ENCODE data around the gene EML4.
"Not testable (repeated sequence)": the region's sequence is repeated elsewhere in the genome, so short reads cannot be mapped to it uniquely, and the experiment has no call there.

Gene EML4

DNA sequence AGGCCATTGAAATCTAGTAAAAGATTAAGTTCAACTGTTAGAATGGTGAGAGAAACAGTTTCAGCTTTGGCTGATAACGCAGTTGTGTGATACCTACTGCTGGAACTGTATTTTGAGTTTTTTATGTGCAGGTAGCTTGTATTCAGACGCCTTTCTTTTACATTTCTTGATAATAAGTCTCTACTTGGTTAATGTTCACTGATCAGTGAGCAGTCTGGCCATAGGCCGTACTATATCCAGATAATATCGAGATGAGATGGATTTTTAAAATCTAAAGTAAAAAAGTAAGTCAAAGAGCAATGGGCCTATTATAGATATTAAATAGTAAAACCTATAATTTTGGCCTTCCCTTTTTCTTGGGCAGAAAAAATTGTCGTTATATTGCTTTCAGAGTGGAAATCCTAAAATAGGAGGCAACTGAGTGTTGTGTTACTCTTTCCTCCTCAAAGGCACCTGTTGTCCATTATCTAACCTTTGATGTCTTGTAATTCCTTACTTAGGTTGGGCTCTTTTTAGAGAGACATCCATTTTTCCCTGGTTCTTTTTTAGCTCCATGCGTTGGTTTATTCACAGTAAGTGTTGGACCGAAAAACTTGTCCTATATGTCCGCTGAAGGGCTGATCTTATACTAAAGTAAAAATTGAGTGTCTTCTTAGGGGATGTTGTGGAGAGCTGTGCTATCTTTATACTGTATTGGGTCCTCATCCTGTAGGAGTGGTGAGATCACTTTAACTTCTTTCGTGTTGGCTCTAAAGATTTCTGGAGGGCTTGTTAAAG lies 1.7 kb downstream of the EML4 start:
- DNase-seq (ENCODE audit: extremely low read depth in 1 of 2, low read depth in 1 of 2): no peak

GRCh38 chr2:42171396-42171980 lies 2.3 kb downstream of the EML4 start:
- no peak for DNase-seq (ENCODE audit: extremely low read depth in 1 of 2, low read depth in 1 of 2)

GRCh38 chr2:42172020-42172419 lies 2.9 kb downstream of the EML4 start:
- no peak for DNase-seq (ENCODE audit: extremely low read depth in 1 of 2, low read depth in 1 of 2)

DNA sequence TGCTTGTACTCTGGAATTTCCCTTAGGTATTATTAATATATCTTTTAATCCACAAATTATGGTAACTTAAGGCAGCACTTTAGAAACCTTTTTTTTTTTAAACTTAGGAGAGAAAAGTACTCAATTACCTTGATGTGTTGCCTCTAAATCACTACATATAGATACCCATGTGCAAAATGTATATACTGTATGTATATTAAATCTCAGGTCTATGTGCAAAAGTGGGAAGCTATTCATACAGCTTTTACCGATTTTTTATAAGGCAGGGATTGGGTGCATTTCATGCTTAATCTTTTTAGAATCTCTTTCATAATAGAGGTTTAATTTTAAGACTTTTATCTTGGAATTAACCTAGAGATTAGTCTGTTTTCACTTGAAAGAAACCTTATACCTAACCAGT lies 3.4 kb downstream of the EML4 start:
- DNase-seq (ENCODE audit: extremely low read depth in 1 of 2, low read depth in 1 of 2): no peak

GRCh38 chr2:42173467-42173866 lies 4.3 kb downstream of the EML4 start:
- not testable (repeated sequence) for DNase-seq (ENCODE audit: extremely low read depth in 1 of 2, low read depth in 1 of 2)

DNA sequence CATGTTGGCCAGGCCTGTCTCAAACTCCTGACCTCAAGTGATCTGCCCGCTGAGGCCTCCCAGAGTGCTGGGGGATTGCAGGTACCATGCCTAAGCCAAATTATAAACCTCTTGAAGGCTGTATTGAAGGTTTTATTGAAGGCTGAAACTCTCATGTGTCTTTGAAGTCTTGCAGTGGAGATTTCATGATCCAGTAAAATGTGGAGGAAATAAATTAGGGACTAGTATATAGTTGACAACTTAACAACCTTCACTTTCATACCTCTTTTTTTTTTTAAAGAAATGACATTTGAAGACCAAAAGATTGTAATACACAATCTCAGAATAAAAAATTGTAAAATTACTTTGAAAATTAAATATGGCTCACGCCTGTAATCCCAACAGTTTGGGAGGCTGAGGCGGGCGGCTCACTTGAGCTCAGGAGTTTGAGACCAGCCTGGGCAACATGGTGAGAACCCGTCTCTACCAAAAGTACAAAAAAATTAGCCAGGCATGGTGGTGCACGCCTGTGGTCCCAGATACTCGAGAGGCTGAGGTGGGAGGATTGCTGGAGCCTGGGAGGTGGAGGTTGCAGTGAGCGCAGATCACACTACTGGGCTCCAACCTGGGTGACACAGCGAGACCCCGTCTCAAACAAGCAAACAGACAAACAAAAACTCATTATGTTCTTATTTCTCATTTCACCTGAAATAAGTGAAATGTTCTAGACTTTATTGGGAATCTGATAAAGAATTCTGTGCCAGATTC lies 8.0 kb downstream of the EML4 start:
- no peak for DNase-seq (ENCODE audit: extremely low read depth in 1 of 2, low read depth in 1 of 2)

- DNase-seq (ENCODE audit: extremely low read depth in 1 of 2, low read depth in 1 of 2): no peak
These were observed 9.2 kb downstream of the EML4 start for GRCh38 chr2:42178335-42178734.

DNA sequence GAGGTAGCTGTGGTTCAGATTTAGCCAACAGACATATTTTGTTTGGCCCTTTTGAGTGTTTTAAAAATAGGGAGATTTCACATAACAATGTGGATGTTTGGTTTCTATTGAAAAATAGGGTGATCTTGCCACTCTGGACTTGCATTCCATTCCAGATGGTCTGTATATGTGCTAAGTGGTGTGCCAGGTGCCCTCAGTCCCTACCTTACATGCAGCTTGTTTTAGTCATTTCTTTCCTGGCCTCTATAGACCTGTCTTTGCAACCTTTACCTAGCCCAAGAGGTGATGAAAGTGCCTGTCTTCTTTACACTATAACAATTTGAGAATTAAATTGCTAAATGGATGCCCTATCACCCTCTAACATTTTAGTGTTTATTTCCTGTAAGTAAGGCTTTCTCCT lies 11.1 kb downstream of the EML4 start:
- no peak for DNase-seq (ENCODE audit: extremely low read depth in 1 of 2, low read depth in 1 of 2)

GRCh38 chr2:42182654-42183308 lies 13.6 kb downstream of the EML4 start:
- DNase-seq (ENCODE audit: extremely low read depth in 1 of 2, low read depth in 1 of 2): no peak

- no peak for DNase-seq (ENCODE audit: extremely low read depth in 1 of 2, low read depth in 1 of 2)
These were observed 14.6 kb downstream of the EML4 start for GRCh38 chr2:42183775-42184174.

DNA sequence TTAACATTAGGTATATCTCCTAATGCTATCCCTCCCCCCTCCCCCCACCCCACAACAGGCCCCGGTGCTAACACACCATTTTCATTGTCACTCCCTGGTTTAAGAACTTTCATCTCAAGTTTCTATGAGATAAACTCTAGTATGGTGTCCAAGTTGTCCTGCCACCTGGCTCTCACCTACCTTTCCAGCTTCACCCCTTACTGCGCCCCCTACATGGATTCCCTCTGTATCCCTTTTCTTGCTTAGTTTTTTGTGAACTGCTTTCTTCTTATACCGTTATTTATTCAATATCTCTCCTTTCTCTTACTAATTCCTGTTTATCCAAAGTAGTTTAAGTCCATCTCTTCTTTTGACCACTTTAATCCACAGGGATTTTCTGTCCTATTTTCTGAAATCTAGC lies 15.2 kb downstream of the EML4 start:
- DNase-seq (ENCODE audit: extremely low read depth in 1 of 2, low read depth in 1 of 2): no peak

DNA sequence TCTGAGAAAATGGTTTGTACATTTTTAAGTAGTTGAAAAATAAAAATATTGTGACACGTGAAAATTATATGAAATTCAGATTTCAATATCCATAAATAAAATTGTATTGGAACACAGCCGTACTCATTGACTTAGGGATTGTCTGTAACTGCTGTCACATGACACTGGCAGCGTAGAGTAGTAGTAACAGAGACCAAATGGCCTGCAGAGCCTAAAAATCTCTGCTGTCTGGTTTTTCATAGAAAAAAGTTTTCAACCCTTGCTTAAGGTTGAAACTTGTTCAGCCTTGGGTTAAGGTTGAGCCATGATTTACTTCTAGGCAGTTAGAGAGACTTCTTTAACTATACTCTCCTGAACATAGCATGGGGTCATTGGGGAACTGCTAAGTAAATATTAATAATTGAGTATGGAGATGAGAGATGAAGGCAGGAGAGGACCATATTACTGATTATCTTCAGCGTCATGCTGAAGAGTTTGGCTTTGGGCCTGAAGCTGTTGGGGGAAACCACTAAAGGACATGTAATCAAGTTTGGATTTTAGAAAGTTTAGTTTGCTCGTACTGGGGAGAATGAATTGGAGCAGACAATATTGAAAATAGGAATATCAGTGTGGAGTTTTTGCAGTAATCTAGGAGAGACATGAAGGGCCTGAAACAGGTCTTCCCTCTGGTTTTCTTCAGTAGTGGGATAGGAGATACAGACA lies 16.2 kb downstream of the EML4 start:
- no peak for DNase-seq (ENCODE audit: extremely low read depth in 1 of 2, low read depth in 1 of 2)

DNA sequence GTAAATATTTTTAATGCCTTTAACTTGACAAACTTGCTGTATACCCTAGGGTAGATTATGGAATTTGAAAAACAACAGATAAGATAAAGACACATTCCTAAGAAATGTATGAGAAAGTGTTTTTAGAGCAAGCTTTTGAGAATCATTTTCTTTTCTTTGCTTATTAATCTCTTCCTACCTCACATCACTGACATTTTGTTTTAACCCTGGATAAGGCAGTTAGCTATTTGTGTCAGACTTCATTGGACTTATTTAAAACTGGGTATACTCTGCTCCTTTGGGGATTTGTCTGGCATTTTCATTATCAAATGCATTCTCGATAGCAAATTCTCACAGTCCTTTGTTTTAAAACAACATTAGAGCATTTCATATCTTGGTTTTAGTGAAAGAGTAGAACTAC lies 17.2 kb downstream of the EML4 start:
- DNase-seq (ENCODE audit: extremely low read depth in 1 of 2, low read depth in 1 of 2): no peak

DNA sequence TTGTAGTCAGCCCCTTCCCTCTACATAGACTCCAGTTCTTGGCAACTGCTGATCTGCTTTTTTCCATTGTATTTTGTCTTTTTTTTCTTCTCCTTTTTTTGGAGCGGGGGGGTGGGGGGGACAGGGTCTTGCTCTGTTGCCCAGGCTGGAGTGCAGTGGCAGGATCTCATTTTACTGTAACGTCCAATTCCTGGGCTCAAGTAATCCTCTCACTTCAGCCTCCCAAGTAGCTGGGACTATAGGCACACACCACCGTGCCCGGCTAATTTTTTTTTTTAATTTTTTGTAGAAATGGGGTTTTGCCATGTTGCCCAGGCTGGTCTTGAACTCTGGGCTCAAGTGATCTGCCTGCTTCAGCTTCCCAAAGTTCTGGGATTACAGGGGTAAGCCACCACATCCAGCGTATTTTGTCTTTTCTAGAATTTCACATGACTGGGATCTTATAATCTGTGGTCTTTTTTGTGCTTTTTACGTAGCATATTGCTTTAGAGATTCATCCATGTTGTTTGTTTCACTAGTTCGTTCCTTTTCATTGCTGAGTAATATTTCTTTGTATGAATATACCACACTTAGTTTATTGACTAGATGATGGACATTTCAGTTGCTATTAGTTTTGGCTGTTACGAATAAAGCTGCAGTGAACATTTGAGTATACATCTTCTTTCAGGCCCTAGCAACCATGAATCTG lies 17.9 kb downstream of the EML4 start:
- DNase-seq (ENCODE audit: extremely low read depth in 1 of 2, low read depth in 1 of 2): no peak

- DNase-seq (ENCODE audit: extremely low read depth in 1 of 2, low read depth in 1 of 2): no peak
These were observed 18.7 kb downstream of the EML4 start for GRCh38 chr2:42187886-42188285.

- DNase-seq (ENCODE audit: extremely low read depth in 1 of 2, low read depth in 1 of 2): no peak
These were observed 20.0 kb downstream of the EML4 start for GRCh38 chr2:42189235-42189566.

DNA sequence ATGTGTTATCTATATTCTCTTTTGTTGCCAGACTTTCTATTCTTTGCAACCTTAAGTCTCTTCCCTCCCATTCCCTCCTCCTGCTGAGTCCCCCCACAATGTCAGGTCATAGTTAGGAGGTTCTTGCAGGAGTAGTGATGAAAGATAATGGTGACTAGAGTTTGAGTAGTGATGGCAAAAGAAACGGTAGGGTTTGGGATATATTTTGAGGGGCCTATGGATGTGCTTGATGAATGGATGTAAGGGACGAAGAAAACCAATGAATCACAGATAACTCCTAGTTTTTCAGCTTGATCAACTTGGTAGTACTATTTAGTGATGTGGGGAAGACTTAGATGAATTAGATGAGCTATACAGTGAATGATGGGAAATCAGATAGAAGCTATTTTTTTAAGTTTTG lies 21.0 kb downstream of the EML4 start:
- DNase-seq (ENCODE audit: extremely low read depth in 1 of 2, low read depth in 1 of 2): no peak

- DNase-seq (ENCODE audit: extremely low read depth in 1 of 2, low read depth in 1 of 2): no peak
These were observed 22.3 kb downstream of the EML4 start for GRCh38 chr2:42191285-42192009.

DNA sequence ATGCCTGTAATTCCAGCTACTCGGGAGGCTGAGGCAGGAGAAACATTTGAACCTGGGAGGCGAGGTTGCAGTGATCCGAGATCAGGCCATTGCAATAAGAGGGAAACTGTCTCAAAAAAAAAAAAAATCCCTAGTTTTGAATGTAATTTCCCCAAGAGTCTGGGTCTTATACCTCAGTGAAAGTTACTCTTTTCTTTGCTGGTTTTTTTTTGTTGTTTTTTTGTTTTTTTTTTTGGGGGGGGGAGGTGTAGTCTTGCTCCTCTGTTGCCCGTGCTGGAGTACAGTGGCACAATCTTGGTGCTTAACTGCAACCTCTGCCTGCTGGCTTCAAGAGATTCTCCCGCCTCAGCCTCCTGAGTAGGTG lies 22.8 kb downstream of the EML4 start:
- DNase-seq (ENCODE audit: extremely low read depth in 1 of 2, low read depth in 1 of 2): no peak

Measured in activated CD8-positive, alpha-beta memory T cell treated with anti-CD3 and anti-CD28 coated beads for 1 hour (primary cell).